Chondrocyte (in vitro differentiated cells): ENCODE measurements around the gene RALGPS1. TPM values are rescaled to one million over a fixed set of nuclear protein-coding genes. Genes with fewer than 3 reads are reported as not detected.

ENCODE experiments used
- DNase-seq: peaks from one replicate; pipeline ENCODE4 v3.0.0; 2021; ENCODE audit warnings: mixed read lengths, low spot score
- H3K27ac Mint-ChIP-seq: one replicate; pipeline ENCODE4 v1.8.0; 2021; ENCODE audit warnings: mild to moderate bottlenecking, moderate library complexity, mixed read lengths; ENCODE audit not compliant: unreplicated experiment
- H3K27me3 Mint-ChIP-seq: 2 replicates; pipeline ENCODE4 v1.8.0; 2021; ENCODE audit warnings: low read depth, mixed read lengths
- H3K36me3 Mint-ChIP-seq: 2 replicates; pipeline ENCODE4 v1.8.0; 2021; ENCODE audit warnings: low read depth, mixed read lengths
- H3K4me1 Mint-ChIP-seq: 2 replicates; pipeline ENCODE4 v1.8.0; 2021; ENCODE audit warnings: low read depth, mild to moderate bottlenecking, mixed read lengths
- H3K4me3 Mint-ChIP-seq: one replicate; pipeline ENCODE4 v1.8.0; 2021; ENCODE audit warnings: mild to moderate bottlenecking, moderate library complexity, mixed read lengths; ENCODE audit not compliant: unreplicated experiment
- H3K9me3 Mint-ChIP-seq: 2 replicates; pipeline ENCODE4 v1.8.0; 2021; ENCODE audit warnings: low read depth, mixed read lengths
- total RNA-seq: library from RNA; stranded (reverse); gene quantifications from 3 replicates; pipeline ENCODE4 v1.2.1, GENCODE V29; 2021
- TF ChIP-seq, protein P1 (sequence below): fragments of 200-600 bp; sonication (generic); IDR thresholded peaks from 2 replicates; pipeline ENCODE4 v1.5.0; 2021; ENCODE audit warnings: antibody characterized with exemption, mild to moderate bottlenecking, moderate library complexity

The RALGPS1 gene
- total RNA-seq, 1 donor from 2014 or later: 8.1 TPM

DNA sequence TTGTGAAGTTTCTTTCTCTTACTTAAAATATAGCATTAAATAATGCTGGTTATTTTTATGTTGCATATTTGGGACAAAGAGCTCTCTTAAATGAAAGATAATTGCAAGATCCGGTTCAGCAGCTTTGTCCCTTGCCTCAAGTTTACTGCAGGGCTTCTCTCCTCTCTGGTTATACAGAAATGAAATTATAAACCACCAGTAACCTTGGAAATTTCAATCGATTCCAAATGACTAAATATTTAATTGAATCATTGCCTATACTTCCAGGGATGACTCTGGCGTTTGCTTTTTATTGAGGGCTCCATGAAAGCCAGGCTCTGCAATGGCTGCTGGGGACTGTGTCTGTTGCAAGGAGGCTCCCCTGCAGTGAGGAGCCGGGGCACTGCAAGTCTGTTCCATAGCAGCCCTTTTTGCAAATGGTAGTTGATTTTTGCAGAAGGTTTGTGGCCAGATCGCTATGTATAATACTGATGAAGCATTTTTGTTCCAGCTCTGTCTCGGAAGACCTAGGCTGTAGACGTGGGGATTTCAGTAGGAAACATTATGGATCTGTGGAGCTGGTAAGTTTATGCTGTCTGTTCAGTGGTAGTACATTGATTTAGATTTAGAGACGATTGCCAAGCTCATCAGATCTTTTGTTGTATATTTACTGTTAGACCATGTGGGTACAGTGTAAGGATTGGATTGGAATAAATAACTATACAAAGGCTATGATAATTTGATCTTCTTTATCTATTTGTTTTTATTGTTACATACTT is 350.1 kb downstream of the RALGPS1 start, which contains the start of gene GARNL3:
Gene GARNL3, plus strand, starts transcription at position 313 of the 758 bp plus-strand sequence. Its CDS starts 104 bp downstream, at position 417.
- DNase-seq: no peak
- H3K27ac Mint-ChIP-seq: no peak within 1 kb of the TSS
- TF ChIP-seq, protein P1, sequence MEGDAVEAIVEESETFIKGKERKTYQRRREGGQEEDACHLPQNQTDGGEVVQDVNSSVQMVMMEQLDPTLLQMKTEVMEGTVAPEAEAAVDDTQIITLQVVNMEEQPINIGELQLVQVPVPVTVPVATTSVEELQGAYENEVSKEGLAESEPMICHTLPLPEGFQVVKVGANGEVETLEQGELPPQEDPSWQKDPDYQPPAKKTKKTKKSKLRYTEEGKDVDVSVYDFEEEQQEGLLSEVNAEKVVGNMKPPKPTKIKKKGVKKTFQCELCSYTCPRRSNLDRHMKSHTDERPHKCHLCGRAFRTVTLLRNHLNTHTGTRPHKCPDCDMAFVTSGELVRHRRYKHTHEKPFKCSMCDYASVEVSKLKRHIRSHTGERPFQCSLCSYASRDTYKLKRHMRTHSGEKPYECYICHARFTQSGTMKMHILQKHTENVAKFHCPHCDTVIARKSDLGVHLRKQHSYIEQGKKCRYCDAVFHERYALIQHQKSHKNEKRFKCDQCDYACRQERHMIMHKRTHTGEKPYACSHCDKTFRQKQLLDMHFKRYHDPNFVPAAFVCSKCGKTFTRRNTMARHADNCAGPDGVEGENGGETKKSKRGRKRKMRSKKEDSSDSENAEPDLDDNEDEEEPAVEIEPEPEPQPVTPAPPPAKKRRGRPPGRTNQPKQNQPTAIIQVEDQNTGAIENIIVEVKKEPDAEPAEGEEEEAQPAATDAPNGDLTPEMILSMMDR: no peak
- H3K4me1 Mint-ChIP-seq: peaks cover 5% of the 10 kb centered on the region
- no peaks in the 10 kb centered on the region for H3K9me3 Mint-ChIP-seq
- H3K27me3 Mint-ChIP-seq: no peaks in the 10 kb centered on the region
- no peak within 1 kb of the TSS for H3K4me3 Mint-ChIP-seq
- H3K36me3 Mint-ChIP-seq: no peaks in the 10 kb centered on the region

DNA sequence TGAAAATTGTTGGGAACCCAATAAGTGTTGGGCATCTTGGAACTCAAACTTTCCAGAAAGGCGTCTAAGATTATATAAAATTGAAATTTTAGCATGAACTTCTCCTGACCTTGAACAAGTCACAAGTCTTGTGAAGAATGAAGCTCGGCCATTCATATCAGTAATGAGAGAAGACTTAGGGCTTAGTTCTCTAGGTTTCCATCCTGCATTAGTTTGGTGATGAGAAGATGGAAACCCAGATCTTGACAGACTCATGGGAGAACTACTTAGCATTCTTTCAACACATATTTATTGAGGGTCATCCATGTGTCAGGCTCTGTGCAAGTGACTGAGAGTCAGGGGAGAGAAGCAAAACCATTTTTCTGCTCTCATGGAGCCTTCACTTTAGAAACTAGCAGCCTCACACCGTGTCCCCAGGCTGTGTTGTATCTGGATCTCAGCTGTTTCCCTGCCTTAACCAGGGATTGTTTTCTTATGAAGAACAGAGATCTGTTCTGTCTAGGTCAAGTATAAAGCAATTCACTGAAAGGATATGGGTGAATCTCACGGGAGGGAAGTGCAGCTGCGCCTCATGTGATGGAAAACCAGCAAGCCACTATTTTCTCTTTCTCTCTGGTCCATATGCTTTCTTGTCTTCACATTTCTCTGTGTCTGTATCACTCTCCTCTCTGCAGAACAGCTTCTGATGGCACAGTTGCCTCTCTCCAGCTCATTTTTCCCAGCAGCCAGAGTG is 353.4 kb downstream of the RALGPS1 start:
- Mint-ChIP-seq H3K27me3 (no peaks in the 10 kb centered on the region), H3K36me3 (no peaks in the 10 kb centered on the region), H3K9me3 (no peaks in the 10 kb centered on the region), H3K4me3 (no peak overlapping the region), H3K27ac (no peak overlapping the region), H3K4me1 (peaks cover 5% of the 10 kb centered on the region)
- no peak for DNase-seq
- TF ChIP-seq, protein P1: no peak

DNA sequence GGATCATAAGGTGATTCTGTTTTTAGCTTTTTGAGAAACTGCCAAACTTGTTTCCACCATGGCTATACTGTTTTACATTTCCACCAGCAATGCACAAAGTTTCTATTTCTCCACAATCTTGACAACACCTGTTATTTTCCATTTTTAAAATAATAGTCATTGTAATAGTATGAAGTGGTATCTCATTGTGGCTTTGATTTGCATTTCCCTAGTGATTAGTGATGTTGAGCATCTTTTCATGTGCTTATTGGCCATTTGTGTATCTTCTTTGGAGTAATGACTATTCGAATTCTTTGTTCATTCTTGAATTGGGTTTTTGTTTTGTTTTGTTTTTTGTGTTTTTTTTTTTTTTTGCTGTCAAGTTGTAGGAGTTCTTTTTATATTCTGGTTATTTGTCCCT is 354.9 kb downstream of the RALGPS1 start:
- no peaks in the 10 kb centered on the region for H3K9me3 Mint-ChIP-seq
- H3K4me1 Mint-ChIP-seq: peaks cover 10% of the 10 kb centered on the region
- no peak for DNase-seq
- no peak overlapping the region for H3K27ac Mint-ChIP-seq
- TF ChIP-seq, protein P1: no peak
- H3K4me3 Mint-ChIP-seq: no peak overlapping the region
- no peaks in the 10 kb centered on the region for H3K36me3 Mint-ChIP-seq
- no peaks in the 10 kb centered on the region for H3K27me3 Mint-ChIP-seq

Other genes starting within 250 kb of the RALGPS1 start
- gene ZBTB43, start 109.7 kb upstream of the RALGPS1 start, total RNA-seq: 15.6 to 18.8 TPM (median 17.7 TPM) in 3 replicates
- 13.3 to 16.2 TPM (median 14.5 TPM) in 3 replicates for gene ZBTB34, start 54.1 kb upstream of the RALGPS1 start, total RNA-seq
- gene ANGPTL2, start 207.9 kb downstream of the RALGPS1 start, total RNA-seq: 26.7 to 39.7 TPM (median 39.0 TPM) in 3 replicates